ENCODE data around the gene HCK.
"Not testable (repeated sequence)": the region's sequence is repeated elsewhere in the genome, so short reads cannot be mapped to it uniquely, and the experiment has no call there.

The HCK gene

GRCh38 chr20:32019156-32019510, 32.9 kb upstream of the HCK start:
- no peak for TF ChIP-seq ZNF274 (IDR thresholded peaks at IDR 0.05; ENCODE audit: low read depth, low read length)

GRCh38 chr20:32019563-32020463, 32.2 kb upstream of the HCK start:
- H3K4me3 ChIP-seq (ENCODE audit: low read length), result no peak overlapping the region
- no peak for TF ChIP-seq ZNF274 (IDR thresholded peaks at IDR 0.05; ENCODE audit: low read depth, low read length)

More at GRCh38 chr20:32019156-32019510, 32.9 kb upstream of the HCK start:
- no peak overlapping the region for H3K4me3 ChIP-seq (ENCODE audit: low read length)

GRCh38 chr20:32021091-32021490, 31.0 kb upstream of the HCK start:
- H3K4me3 ChIP-seq (ENCODE audit: low read length), result no peak overlapping the region
- no peak for TF ChIP-seq ZNF274 (IDR thresholded peaks at IDR 0.05; ENCODE audit: low read depth, low read length)

GRCh38 chr20:32024683-32025295, 27.3 kb upstream of the HCK start:
- TF ChIP-seq ZNF274 (IDR thresholded peaks at IDR 0.05; ENCODE audit: low read depth, low read length), result no peak
- H3K4me3 ChIP-seq (ENCODE audit: low read length), result no peak overlapping the region

GRCh38 chr20:32027643-32028042, 24.4 kb upstream of the HCK start:
- no peak overlapping the region for H3K4me3 ChIP-seq (ENCODE audit: low read length)
- TF ChIP-seq ZNF274 (IDR thresholded peaks at IDR 0.05; ENCODE audit: low read depth, low read length), result no peak

GRCh38 chr20:32028647-32029372, 23.2 kb upstream of the HCK start:
- no peak overlapping the region for H3K4me3 ChIP-seq (ENCODE audit: low read length)

GRCh38 chr20:32029561-32029960, 22.5 kb upstream of the HCK start:
- no peak overlapping the region for H3K4me3 ChIP-seq (ENCODE audit: low read length)
- no peak for TF ChIP-seq ZNF274 (IDR thresholded peaks at IDR 0.05; ENCODE audit: low read depth, low read length)

More at GRCh38 chr20:32028647-32029372, 23.2 kb upstream of the HCK start:
- TF ChIP-seq ZNF274 (IDR thresholded peaks at IDR 0.05; ENCODE audit: low read depth, low read length), result no peak

- H3K4me3 ChIP-seq (ENCODE audit: low read length), result no peak overlapping the region
- no peak for TF ChIP-seq ZNF274 (IDR thresholded peaks at IDR 0.05; ENCODE audit: low read depth, low read length)
Observed at GRCh38 chr20:32031007-32031958, 20.8 kb upstream of the HCK start.

GRCh38 chr20:32033316-32033715, 18.7 kb upstream of the HCK start:
- no peak overlapping the region for H3K4me3 ChIP-seq (ENCODE audit: low read length)
- no peak for TF ChIP-seq ZNF274 (IDR thresholded peaks at IDR 0.05; ENCODE audit: low read depth, low read length)

GRCh38 chr20:32033721-32034120, 18.3 kb upstream of the HCK start:
- not testable (repeated sequence) for H3K4me3 ChIP-seq (ENCODE audit: low read length)

- no peak overlapping the region for H3K4me3 ChIP-seq (ENCODE audit: low read length)
- TF ChIP-seq ZNF274 (IDR thresholded peaks at IDR 0.05; ENCODE audit: low read depth, low read length), result no peak
Observed at GRCh38 chr20:32034581-32035425, 17.2 kb upstream of the HCK start.

- TF ChIP-seq ZNF274 (IDR thresholded peaks at IDR 0.05; ENCODE audit: low read depth, low read length), result no peak
- no peak overlapping the region for H3K4me3 ChIP-seq (ENCODE audit: low read length)
Observed at GRCh38 chr20:32035426-32035779, 16.6 kb upstream of the HCK start.

- no peak overlapping the region for H3K4me3 ChIP-seq (ENCODE audit: low read length)
- no peak for TF ChIP-seq ZNF274 (IDR thresholded peaks at IDR 0.05; ENCODE audit: low read depth, low read length)
Observed at GRCh38 chr20:32036252-32036651, 15.8 kb upstream of the HCK start.

Measured in GM08714 (cell line).